Sigmoid colon (tissue), 3 donors: ENCODE measurements around the gene SECISBP2L.

ENCODE experiments used
- POLR2A ChIP-seq, 2 donors: fragments of 450-650 bp; IDR thresholded peaks; one replicate each; pipeline ENCODE4 v1.6.1; 2016; ENCODE audit warnings: antibody characterized with exemption in 2 of 2, mild to moderate bottlenecking in 2 of 2, moderate library complexity in 2 of 2
- TF ChIP-seq, protein P1 (sequence below), 4 experiments: fragments of 450-650 bp in 3 of 4; fragments of 200-600 bp in 1 of 4; IDR thresholded peaks; one replicate each; pipeline ENCODE4 v1.5.1; 2016 to 2019; ENCODE audit warnings: antibody characterized with exemption in 4 of 4, mild to moderate bottlenecking in 3 of 4, moderate library complexity in 2 of 4

DNA sequence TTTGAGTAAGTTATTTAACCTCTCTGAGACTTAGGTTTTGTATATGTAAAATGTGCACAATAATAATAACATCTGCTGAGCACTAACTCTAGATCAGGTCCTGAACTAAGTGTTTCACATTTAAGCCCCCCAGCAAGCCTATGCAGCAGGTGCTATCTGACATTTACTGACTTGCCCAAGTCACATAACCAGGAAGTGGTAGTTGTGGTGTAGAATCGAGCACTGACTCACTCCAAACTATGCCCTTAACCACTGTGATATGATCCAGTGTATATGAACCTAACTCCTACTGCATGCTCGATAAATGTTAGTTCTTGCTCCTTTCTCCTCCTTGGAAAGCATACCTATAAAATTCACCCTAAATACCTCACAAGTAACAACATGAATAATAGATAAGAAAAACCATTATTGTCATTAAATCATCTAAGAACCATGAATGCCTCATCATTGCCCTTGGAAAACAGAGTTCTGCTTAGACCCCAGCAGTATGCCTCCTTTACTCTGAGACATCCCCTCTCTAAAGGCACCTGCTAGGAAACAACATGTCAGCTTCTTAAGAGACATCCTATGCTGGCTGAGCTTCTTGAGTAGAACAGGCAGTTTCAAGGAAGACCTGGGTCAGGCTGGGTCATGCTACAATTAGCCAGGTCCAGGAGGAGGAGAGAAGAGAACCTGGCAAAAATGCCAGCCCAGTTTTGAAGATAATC, 79.5 kb downstream of the SECISBP2L start:
- TF ChIP-seq, protein P1, sequence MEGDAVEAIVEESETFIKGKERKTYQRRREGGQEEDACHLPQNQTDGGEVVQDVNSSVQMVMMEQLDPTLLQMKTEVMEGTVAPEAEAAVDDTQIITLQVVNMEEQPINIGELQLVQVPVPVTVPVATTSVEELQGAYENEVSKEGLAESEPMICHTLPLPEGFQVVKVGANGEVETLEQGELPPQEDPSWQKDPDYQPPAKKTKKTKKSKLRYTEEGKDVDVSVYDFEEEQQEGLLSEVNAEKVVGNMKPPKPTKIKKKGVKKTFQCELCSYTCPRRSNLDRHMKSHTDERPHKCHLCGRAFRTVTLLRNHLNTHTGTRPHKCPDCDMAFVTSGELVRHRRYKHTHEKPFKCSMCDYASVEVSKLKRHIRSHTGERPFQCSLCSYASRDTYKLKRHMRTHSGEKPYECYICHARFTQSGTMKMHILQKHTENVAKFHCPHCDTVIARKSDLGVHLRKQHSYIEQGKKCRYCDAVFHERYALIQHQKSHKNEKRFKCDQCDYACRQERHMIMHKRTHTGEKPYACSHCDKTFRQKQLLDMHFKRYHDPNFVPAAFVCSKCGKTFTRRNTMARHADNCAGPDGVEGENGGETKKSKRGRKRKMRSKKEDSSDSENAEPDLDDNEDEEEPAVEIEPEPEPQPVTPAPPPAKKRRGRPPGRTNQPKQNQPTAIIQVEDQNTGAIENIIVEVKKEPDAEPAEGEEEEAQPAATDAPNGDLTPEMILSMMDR (IDR thresholded peaks at IDR 0.05): no peak
- TF ChIP-seq POLR2A (IDR thresholded peaks at IDR 0.05): no peak
